Loucy (cell line): ENCODE data around the gene PCDHAC2.

Experiments used
- H2AFZ ChIP-seq: fragments of 200-600 bp; sonication (generic); 2 replicates; pipeline ENCODE4 v1.6.0; 2016; ENCODE audit warnings: antibody characterized with exemption, mild to moderate bottlenecking, low read length, moderate library complexity
- H3F3A ChIP-seq: fragments of 200-600 bp; 2 replicates; pipeline ENCODE4 v1.6.0; 2016; ENCODE audit warnings: antibody characterized with exemption, low read depth, mild to moderate bottlenecking
- H3K27me3 ChIP-seq: fragments of 200-600 bp; sonication (generic); 2 replicates; pipeline ENCODE4 v1.6.1; 2014; ENCODE audit warnings: low read length, mild to moderate bottlenecking; ENCODE audit not compliant: insufficient read depth, poor library complexity, severe bottlenecking
- H3K36me3 ChIP-seq: fragments of 200-600 bp; sonication (generic); 2 replicates; pipeline ENCODE4 v1.6.1; 2016; ENCODE audit warnings: low read length; ENCODE audit not compliant: insufficient read depth
- H3K4me1 ChIP-seq: fragments of 200-600 bp; sonication (generic); 2 replicates; pipeline ENCODE4 v1.5.1; 2014; ENCODE audit warnings: low read length, mild to moderate bottlenecking; ENCODE audit not compliant: insufficient read depth, poor library complexity, severe bottlenecking
- H3K4me2 ChIP-seq: fragments of 200-600 bp; sonication (generic); 2 replicates; pipeline ENCODE4 v1.6.0; 2014; ENCODE audit warnings: antibody characterized with exemption, low read length, low read depth, mild to moderate bottlenecking; ENCODE audit not compliant: poor library complexity, severe bottlenecking
- H3K4me3 ChIP-seq: fragments of 200-600 bp; sonication (generic); 2 replicates; pipeline ENCODE4 v1.5.1; 2014; ENCODE audit warnings: low read length, mild to moderate bottlenecking, mixed read lengths; ENCODE audit not compliant: poor library complexity, severe bottlenecking
- H3K79me2 ChIP-seq: fragments of 200-600 bp; sonication (generic); 2 replicates; pipeline ENCODE4 v1.6.1; 2014; ENCODE audit warnings: low read length; ENCODE audit not compliant: insufficient read depth
- H3K9ac ChIP-seq: fragments of 200-600 bp; sonication (generic); 2 replicates; pipeline ENCODE4 v1.6.0; 2014; ENCODE audit warnings: mild to moderate bottlenecking, low read depth, low read length, moderate library complexity; ENCODE audit not compliant: poor library complexity, severe bottlenecking
- H3K9me2 ChIP-seq: fragments of 200-600 bp; sonication (generic); replicated peaks from 2 replicates; pipeline ENCODE4 v1.6.1; 2016; ENCODE audit warnings: low read depth, low read length, mixed read lengths
- H3K9me3 ChIP-seq: fragments of 200-600 bp; sonication (generic); 2 replicates; pipeline ENCODE4 v1.6.1; 2014; ENCODE audit warnings: mild to moderate bottlenecking, antibody characterized with exemption, low read length, low read depth; ENCODE audit not compliant: insufficient read depth
- H4K20me1 ChIP-seq: fragments of 200-600 bp; sonication (generic); 2 replicates; pipeline ENCODE4 v1.6.0; 2014; ENCODE audit warnings: antibody characterized with exemption, low read length, mild to moderate bottlenecking; ENCODE audit not compliant: insufficient read depth, poor library complexity, severe bottlenecking
- EZH2phosphoT487 ChIP-seq: fragments of 200-600 bp; IDR thresholded peaks from 2 replicates; pipeline ENCODE4 v1.6.1; 2018; ENCODE audit warnings: antibody characterized with exemption, mild to moderate bottlenecking, moderate library complexity, borderline replicate concordance
- TF ChIP-seq, protein P1 (sequence below): fragments of 200-600 bp; sonication (generic); conservative IDR thresholded peaks from 2 replicates; pipeline ENCODE4 v1.5.1; 2014; ENCODE audit warnings: mild to moderate bottlenecking, antibody characterized with exemption, low read length

Gene PCDHAC2

DNA sequence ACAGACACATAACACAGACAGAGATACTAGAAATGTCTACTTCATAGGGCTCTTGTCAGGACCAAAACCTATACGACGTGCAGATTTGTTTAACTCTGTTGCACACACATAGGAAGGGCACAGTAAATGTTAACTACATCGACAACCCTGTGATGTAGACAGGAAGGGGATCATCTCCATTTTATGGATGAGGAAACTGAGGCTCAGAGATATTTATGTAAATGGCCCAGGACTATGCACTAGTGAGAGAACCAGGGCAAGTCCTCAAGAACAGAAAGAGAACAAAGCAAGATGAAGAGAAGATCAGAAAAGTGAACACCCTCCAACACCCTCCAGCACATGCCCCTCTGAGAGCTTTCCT lies 36.3 kb downstream of the PCDHAC2 start:
- H3F3A ChIP-seq = no peaks in the 10 kb centered on the region
- no peak overlapping the region for H3K9ac ChIP-seq
- no peak for TF ChIP-seq EZH2phosphoT487
- TF ChIP-seq, protein P1, sequence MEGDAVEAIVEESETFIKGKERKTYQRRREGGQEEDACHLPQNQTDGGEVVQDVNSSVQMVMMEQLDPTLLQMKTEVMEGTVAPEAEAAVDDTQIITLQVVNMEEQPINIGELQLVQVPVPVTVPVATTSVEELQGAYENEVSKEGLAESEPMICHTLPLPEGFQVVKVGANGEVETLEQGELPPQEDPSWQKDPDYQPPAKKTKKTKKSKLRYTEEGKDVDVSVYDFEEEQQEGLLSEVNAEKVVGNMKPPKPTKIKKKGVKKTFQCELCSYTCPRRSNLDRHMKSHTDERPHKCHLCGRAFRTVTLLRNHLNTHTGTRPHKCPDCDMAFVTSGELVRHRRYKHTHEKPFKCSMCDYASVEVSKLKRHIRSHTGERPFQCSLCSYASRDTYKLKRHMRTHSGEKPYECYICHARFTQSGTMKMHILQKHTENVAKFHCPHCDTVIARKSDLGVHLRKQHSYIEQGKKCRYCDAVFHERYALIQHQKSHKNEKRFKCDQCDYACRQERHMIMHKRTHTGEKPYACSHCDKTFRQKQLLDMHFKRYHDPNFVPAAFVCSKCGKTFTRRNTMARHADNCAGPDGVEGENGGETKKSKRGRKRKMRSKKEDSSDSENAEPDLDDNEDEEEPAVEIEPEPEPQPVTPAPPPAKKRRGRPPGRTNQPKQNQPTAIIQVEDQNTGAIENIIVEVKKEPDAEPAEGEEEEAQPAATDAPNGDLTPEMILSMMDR = no peak
- H4K20me1 ChIP-seq = no peaks in the 10 kb centered on the region
- no peaks in the 10 kb centered on the region for H3K27me3 ChIP-seq
- no peaks in the 10 kb centered on the region for H3K9me2 ChIP-seq
- H3K36me3 ChIP-seq = no peaks in the 10 kb centered on the region
- no peak overlapping the region for H3K4me3 ChIP-seq
- no peaks in the 10 kb centered on the region for H3K79me2 ChIP-seq
- H3K4me2 ChIP-seq = no peak overlapping the region
- no peak overlapping the region for H2AFZ ChIP-seq
- no peaks in the 10 kb centered on the region for H3K9me3 ChIP-seq
- no peaks in the 10 kb centered on the region for H3K4me1 ChIP-seq

- no peak for TF ChIP-seq EZH2phosphoT487
- TF ChIP-seq, protein P1 = no peak
- Histone ChIP-seq H3K27me3 (no peaks in the 10 kb centered on the region), H3K9me2 (no peaks in the 10 kb centered on the region), H3K9me3 (no peaks in the 10 kb centered on the region), H3K4me2 (no peak overlapping the region), H3K4me1 (no peaks in the 10 kb centered on the region), H3K79me2 (no peaks in the 10 kb centered on the region), H3K4me3 (no peak overlapping the region), H3F3A (no peaks in the 10 kb centered on the region), H3K9ac (no peak overlapping the region), H3K36me3 (no peaks in the 10 kb centered on the region), H2AFZ (no peak overlapping the region), H4K20me1 (no peaks in the 10 kb centered on the region)
These were observed 36.8 kb downstream of the PCDHAC2 start for GRCh38 chr5:141003031-141003430.

DNA sequence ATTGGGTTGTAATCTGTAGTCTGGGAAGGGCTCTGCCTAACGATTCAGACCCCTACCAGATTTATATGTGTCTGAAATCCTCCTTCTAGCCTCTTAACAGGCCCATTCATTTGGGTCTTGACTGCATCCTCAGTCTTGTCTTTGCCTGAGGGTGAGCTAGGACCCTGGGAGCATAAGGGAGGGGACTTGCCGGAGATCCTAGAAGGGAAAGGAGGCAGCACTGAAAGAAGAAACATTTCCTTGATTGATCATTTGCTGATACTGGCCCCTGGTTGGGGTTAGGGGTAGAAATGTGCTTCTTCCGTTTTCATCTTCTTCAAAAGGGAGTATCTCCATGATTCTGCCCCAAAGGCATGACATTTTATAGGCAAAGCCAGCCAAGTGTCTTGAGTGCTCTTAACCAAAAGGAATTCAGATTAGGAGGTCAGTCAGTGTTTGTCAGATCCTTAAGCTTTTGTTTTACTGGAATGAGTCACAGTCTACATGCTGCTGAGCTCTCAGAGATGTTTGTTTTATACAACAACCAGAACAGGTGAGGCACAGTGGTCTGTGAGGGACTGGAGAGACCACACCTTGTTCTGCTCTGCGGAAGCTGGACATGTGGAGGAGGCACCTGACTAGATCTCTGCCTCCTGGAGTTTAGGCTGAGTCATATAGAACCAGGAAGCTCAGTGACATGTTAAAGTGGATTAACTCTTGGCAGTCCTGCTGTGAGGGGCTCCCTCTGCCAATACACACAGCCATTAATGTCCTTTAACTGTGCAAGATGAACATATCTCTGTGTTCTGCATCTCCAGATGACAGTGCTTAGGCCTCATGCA lies 37.7 kb downstream of the PCDHAC2 start:
- Histone ChIP-seq H2AFZ (no peak overlapping the region), H3K4me2 (no peak overlapping the region), H3K79me2 (no peaks in the 10 kb centered on the region), H4K20me1 (no peaks in the 10 kb centered on the region), H3F3A (no peaks in the 10 kb centered on the region), H3K4me1 (no peaks in the 10 kb centered on the region), H3K9me3 (no peaks in the 10 kb centered on the region), H3K36me3 (no peaks in the 10 kb centered on the region), H3K9me2 (no peaks in the 10 kb centered on the region), H3K9ac (no peak overlapping the region), H3K4me3 (no peak overlapping the region), H3K27me3 (no peaks in the 10 kb centered on the region)
- TF ChIP-seq, protein P1 = no peak
- TF ChIP-seq EZH2phosphoT487 = no peak
